ENCODE data around the gene DOHH.
A peak's percentile ranks its signal among the peaks of the same experiment; 100 is the strongest.

DNA sequence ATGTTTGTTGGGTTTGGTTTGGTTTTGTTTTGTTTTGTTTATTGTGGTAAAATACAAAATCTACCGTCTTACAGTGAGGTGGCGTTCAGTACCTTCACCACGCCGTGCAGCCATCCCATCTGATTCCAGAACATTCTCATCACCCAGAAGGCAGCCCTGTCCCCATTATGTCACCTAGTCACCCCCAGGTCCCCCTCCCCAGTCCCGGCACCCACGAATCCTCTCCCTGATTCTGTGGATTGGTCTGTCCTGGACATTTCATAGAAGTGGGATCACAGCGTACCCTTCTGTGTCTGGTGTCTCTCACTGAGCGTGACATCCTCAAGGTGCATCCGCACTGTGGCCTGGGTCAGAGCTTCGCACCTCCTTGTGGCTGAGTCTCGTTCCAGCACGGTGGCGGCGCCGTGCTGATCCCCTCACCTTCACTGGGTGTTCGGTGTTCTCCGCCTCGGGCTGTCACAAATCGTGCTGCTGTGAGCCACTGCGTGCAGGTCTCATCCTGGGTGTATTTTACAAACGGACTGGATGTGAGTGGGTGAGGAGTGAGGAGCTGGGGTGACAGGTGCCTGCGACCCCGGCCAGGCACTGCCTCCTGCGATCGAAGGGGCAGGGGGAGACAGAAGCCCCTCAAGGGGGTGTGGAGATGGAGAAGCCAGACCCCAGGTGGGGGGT lies 37.9 kb upstream of the DOHH start:
- TF ChIP-seq, protein P1, sequence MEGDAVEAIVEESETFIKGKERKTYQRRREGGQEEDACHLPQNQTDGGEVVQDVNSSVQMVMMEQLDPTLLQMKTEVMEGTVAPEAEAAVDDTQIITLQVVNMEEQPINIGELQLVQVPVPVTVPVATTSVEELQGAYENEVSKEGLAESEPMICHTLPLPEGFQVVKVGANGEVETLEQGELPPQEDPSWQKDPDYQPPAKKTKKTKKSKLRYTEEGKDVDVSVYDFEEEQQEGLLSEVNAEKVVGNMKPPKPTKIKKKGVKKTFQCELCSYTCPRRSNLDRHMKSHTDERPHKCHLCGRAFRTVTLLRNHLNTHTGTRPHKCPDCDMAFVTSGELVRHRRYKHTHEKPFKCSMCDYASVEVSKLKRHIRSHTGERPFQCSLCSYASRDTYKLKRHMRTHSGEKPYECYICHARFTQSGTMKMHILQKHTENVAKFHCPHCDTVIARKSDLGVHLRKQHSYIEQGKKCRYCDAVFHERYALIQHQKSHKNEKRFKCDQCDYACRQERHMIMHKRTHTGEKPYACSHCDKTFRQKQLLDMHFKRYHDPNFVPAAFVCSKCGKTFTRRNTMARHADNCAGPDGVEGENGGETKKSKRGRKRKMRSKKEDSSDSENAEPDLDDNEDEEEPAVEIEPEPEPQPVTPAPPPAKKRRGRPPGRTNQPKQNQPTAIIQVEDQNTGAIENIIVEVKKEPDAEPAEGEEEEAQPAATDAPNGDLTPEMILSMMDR (IDR thresholded peaks at IDR 0.05), result no peak
- TF ChIP-seq, protein P2, sequence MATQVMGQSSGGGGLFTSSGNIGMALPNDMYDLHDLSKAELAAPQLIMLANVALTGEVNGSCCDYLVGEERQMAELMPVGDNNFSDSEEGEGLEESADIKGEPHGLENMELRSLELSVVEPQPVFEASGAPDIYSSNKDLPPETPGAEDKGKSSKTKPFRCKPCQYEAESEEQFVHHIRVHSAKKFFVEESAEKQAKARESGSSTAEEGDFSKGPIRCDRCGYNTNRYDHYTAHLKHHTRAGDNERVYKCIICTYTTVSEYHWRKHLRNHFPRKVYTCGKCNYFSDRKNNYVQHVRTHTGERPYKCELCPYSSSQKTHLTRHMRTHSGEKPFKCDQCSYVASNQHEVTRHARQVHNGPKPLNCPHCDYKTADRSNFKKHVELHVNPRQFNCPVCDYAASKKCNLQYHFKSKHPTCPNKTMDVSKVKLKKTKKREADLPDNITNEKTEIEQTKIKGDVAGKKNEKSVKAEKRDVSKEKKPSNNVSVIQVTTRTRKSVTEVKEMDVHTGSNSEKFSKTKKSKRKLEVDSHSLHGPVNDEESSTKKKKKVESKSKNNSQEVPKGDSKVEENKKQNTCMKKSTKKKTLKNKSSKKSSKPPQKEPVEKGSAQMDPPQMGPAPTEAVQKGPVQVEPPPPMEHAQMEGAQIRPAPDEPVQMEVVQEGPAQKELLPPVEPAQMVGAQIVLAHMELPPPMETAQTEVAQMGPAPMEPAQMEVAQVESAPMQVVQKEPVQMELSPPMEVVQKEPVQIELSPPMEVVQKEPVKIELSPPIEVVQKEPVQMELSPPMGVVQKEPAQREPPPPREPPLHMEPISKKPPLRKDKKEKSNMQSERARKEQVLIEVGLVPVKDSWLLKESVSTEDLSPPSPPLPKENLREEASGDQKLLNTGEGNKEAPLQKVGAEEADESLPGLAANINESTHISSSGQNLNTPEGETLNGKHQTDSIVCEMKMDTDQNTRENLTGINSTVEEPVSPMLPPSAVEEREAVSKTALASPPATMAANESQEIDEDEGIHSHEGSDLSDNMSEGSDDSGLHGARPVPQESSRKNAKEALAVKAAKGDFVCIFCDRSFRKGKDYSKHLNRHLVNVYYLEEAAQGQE (IDR thresholded peaks at IDR 0.05; ENCODE audit: insufficient read depth in 1 of 2, low read depth in 2 of 2, low read length in 1 of 2), result no peak
- TF ChIP-seq POLR2AphosphoS5 (IDR thresholded peaks at IDR 0.05; ENCODE audit: low read depth, low read length) (0 out of 2 replicates have a peak, but pooled peaks have one; percentile 48), TCF7L2 (IDR thresholded peaks at IDR 0.05; ENCODE audit: low read depth, low read length) (no peak)

Measured in Panc1 (cell line).